GM12878 (cell line): ENCODE data around the gene GRK5.

Source experiments
- CHD4 ChIP-seq: fragments of 200-600 bp; sonication (generic); IDR thresholded peaks from 2 replicates; pipeline ENCODE4 v1.6.1; 2016; ENCODE audit warnings: mild to moderate bottlenecking
- IRF3 ChIP-seq: fragments of 450-650 bp; IDR thresholded peaks from 2 replicates; pipeline ENCODE4 v1.6.1; 2014; ENCODE audit warnings: mild to moderate bottlenecking
- KDM1A ChIP-seq: fragments of 200-600 bp; sonication (generic); IDR thresholded peaks from 2 replicates; pipeline ENCODE4 v1.6.1; 2016; ENCODE audit warnings: borderline replicate concordance

- no peak for TF ChIP-seq IRF3
- no peak for TF ChIP-seq CHD4
- no peak for TF ChIP-seq KDM1A
Observed at GRCh38 chr10:119494236-119495020, 287.1 kb downstream of the GRK5 start.
